HG02981 (cell line): Measurements from ENCODE around the gene SCG3.
"Not testable (repeated sequence)": the region's sequence is repeated elsewhere in the genome, so short reads cannot be mapped to it uniquely, and the experiment has no call there.

Experiments
- ATAC-seq: cut with Tn5 transposase; IDR thresholded peaks from one replicate; pipeline ENCODE4 v1.9.1; 2021; ENCODE audit warnings: mild to moderate bottlenecking, moderate library complexity; ENCODE audit not compliant: unreplicated experiment

Gene SCG3

GRCh38 chr15:51681303-51681963 is at the start of gene SCG3:
TSS of gene SCG3 (plus strand) at chr15:51681503. CDS start at chr15:51681756, 253 bp downstream.
- ATAC-seq, result no peak

- ATAC-seq, result no peak
Measured at GRCh38 chr15:51634591-51635198, 46.6 kb upstream of the SCG3 start.

GRCh38 chr15:51641490-51642130 is 39.7 kb upstream of the SCG3 start:
- no peak for ATAC-seq

- no peak for ATAC-seq
Measured at GRCh38 chr15:51642696-51643095, 38.6 kb upstream of the SCG3 start.

- ATAC-seq, result no peak
Measured at GRCh38 chr15:51647128-51647562, 34.2 kb upstream of the SCG3 start.

GRCh38 chr15:51648101-51648500 is 33.2 kb upstream of the SCG3 start:
- not testable (repeated sequence) for ATAC-seq

GRCh38 chr15:51648643-51649042 is 32.7 kb upstream of the SCG3 start:
- not testable (repeated sequence) for ATAC-seq

GRCh38 chr15:51649659-51650521 is 31.4 kb upstream of the SCG3 start:
- ATAC-seq, result peak; percentile 56

GRCh38 chr15:51652084-51652668 is 29.1 kb upstream of the SCG3 start:
- no peak for ATAC-seq

- not testable (repeated sequence) for ATAC-seq
Measured at GRCh38 chr15:51655401-51656057, 25.8 kb upstream of the SCG3 start.

GRCh38 chr15:51658664-51659063 is 22.6 kb upstream of the SCG3 start:
- no peak for ATAC-seq

- ATAC-seq, result no peak
Measured at GRCh38 chr15:51661072-51661471, 20.2 kb upstream of the SCG3 start.

GRCh38 chr15:51667478-51667877 is 13.8 kb upstream of the SCG3 start:
- ATAC-seq, result no peak

- no peak for ATAC-seq
Measured at GRCh38 chr15:51668446-51668845, 12.9 kb upstream of the SCG3 start.

- ATAC-seq, result no peak
Measured at GRCh38 chr15:51669381-51669780, 11.9 kb upstream of the SCG3 start.

- no peak for ATAC-seq
Measured at GRCh38 chr15:51672155-51672687, 9.1 kb upstream of the SCG3 start.

- ATAC-seq, result no peak
Measured at GRCh38 chr15:51672913-51673857, 8.1 kb upstream of the SCG3 start.

- ATAC-seq, result no peak
Measured at GRCh38 chr15:51675234-51675633, 6.1 kb upstream of the SCG3 start.

- ATAC-seq, result no peak
Measured at GRCh38 chr15:51677021-51677420, 4.3 kb upstream of the SCG3 start.
